NCI-H2196 treated with DMSO at 0.1 percent for 48 hours (cell line): ENCODE measurements around the gene MPND.

ENCODE experiments used
- DNase-seq: peaks from one replicate; lab custom pipeline; 2025; ENCODE audit not compliant: unreplicated experiment; lab: John Stamatoyannopoulos, UW

Gene MPND

DNA sequence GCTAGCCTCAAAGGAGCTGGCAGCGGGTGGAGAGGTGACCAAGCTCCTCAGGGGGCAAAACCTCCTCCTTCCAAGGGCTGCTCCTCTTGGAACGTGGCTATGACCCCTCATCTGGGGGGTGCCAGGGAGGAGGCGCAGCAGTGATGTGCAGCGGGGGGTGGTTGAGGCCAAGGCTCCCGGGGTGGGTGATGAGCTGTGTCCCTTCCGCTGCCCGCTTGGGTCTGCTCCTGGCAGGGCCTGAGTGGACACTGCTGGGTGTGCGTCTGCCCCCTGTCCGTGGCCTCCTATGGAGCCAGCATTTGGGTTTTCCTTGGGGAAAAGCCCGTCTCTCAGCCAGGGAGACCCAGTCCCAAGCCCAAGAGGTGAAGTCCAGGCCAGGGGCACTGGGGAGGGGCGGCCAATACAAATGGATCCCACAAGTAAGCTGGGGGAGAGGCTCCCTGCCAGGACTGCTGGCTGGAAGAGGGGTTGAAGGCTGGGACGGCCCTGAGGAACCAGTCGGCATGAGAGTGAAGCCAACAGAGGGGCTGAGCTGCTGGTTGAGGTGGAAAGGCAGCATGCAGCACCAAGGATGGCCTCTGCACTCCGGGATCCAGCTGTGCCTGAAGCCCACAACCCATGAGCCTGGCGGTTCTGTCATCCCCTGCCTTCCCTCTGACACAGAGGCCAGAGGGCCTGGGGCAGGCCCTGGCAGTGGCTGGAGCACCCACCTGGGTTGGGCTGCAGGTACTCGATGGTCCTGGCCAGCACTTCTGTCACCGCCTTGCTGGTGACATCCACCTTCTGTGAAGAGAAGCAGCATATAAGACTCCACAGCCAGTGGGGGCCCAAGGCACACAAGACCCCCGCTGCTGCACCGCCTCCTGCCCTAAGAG lies 22.7 kb downstream of the MPND start:
- no peak for DNase-seq

DNA sequence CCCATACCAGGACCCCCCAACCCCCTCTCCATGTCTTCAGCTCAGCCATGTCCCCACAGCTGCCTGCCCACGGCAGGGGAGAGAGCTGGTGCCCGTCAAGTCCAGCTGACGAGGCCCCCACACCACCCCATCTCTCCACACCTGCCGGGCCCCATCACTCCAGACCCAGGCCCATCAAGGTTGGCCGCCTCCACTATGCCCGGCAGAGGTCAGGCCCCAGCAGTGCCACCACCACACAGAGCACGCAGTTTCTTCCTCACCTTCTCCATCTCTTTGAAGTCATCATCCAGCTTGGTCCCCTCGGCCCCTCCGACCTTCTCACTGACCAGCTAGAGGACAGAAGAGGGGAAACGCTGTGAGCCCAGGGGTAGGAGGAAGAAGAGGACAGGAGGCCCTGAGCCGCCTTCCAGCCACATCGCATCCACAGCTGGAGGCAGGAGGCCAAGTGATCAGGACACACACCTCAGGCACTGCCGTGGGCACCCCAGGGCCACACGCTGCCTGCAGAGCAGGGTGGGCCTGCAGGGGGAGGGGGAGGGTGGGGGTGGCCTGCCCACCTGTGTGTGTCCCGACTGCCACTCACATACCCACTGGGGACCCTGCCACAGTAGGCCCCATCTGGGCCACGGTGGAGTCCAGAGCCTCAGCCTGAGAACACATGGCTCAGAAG lies 23.4 kb downstream of the MPND start:
- DNase-seq = no peak

DNA sequence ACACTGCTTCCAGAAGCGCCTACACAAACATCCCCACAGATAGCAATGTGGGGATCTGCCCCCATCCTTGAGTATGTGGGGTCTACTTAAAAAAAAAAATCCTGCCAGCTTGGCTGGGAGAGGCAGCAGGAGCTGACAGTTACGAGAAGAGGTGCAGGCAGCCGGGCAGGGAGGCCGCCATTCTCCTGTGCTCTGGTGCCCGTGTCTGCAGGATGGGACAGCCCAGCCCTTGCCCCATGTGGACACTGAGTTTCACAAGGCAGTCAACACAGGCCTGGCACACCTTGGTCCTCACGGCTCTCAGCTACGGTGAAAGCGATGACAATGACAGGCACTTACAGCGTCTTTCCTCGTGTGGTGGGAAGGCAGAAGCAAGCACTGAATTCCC lies 24.0 kb downstream of the MPND start:
- no peak for DNase-seq

DNA sequence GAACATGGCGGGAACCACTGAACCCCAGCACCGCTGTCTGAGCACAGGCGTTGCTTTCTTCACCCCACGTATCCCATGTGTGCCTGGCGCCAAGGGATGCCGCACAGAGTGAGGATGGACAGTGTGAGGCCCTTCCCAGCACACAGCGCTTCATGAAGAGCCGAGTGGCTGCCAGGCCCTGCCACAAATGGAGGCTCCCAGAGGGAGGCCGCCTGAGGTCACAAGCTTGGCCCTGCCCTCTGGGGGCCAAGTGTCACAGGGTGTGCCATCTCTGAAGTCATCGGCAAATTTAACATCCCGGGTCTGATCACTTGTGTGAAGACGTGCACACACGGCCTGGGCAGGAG lies 24.4 kb downstream of the MPND start:
- DNase-seq = no peak

DNA sequence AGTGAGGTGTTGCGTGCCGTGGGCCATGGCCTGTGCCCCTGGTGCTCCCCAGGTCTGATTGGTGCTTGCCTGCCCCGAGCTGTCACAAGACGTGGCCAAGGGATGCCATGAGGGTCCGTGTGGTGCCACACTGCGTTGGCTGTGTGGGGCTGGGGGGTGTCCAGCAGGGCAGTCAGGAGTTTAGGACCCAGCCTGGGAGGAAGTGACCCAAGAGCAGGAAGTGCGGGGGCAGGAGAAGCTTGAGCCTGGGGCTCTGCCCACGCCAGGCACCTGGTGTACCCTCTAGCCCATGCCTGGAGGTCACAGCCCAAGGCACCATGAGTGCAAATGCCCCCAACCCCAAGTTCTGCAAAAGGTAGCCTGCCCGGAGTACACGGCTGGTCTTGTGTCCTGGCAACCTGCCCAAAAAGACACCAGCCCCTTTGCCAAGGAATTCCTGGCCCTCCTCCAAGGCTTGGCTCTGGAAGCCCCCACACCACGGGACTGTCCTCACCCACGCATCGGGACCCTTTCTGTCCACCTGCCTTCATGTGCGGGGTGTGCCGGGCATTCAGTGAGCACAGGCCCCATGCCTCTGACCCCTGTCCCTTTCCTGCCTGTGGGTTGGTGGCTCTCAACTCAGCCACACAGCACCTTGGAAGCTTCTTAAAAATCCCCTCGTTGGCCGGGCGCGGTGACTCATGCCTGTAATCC lies 24.9 kb downstream of the MPND start:
- no peak for DNase-seq

DNA sequence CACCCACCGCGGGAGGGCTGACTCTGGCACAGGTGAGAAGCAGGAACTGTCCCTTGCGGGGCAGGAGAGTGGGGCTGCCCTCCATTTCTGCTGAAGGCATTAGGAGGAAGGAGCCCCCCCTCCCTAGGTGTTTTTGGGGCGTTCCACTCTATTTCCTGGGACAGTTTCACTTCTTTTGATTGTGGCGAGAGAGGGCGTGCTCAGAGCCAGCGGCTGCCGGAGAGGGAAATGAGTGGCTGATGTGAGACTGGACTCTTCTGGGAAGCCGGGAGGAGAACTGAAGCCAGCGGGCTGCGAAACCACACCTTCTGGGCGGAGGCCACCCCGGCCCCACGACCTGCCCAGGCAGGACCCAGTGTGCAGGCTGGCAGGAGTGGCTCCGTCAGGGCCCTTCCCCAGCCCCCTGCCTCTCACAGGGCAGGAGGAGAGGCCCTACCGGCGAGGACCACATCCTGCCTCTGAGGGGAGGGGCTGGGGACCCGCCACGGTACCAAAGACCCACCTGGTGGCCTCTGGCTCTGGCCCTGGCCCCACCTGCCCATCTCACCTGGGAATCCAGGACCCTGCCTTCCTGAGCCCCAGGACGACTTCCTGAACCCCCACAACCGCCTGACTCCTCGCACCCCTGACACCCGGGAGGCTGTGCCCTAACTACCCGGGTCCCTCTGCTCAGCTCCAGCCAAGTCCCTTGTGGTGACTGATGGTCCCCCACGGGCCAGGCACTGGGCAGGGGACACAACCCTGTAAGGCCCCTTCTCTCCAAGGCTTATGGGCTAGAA lies 25.9 kb downstream of the MPND start:
- DNase-seq = peak; percentile 38

DNA sequence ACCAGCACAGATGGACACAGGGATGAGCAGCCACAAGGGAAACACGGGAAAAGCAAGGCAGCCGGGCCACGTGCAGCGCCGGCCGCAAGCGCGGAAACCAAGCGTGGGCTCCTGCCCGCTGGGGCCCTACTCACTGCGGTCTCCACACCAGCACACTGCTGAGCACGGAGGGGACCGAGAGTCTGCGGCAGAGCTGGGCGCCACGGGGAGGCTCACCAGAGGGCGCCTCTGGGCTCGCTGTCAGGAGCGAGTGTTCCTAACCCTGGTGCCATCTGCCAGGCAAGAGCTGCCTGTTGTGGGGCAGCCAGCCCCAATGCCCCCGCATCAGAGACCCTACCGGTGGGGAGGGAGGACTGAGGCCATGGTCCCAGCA lies 26.5 kb downstream of the MPND start:
- DNase-seq = no peak

DNA sequence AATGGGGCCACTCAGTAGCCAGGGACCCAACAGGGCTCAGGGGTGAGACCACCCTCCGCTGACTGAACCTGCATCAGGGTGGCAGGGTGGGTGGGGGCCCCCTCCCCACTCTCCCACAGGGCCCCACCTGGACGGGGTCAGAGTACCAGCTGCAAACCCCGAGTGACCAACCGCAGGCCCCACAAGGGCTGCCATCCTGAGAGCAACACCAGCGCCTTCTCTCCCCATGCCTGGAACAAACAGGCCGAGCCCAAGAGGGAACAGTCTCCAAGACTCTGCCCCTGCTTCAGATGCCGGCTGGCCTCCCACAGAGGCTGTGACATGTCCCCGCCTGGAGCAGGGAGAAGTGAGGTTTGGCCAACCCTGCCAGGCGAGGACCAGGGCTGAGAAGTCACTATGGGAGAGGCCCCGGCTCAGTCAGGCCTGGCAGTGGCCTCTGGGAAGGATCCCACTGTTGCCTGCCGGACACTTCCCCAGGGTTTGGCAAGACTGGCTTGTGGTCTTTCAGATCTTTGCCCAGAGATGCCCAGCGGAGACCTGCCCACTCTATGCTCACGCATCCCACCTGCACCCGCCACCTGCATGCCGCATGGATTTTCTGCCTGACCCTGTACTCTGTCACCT lies 27.2 kb downstream of the MPND start:
- DNase-seq = no peak

DNA sequence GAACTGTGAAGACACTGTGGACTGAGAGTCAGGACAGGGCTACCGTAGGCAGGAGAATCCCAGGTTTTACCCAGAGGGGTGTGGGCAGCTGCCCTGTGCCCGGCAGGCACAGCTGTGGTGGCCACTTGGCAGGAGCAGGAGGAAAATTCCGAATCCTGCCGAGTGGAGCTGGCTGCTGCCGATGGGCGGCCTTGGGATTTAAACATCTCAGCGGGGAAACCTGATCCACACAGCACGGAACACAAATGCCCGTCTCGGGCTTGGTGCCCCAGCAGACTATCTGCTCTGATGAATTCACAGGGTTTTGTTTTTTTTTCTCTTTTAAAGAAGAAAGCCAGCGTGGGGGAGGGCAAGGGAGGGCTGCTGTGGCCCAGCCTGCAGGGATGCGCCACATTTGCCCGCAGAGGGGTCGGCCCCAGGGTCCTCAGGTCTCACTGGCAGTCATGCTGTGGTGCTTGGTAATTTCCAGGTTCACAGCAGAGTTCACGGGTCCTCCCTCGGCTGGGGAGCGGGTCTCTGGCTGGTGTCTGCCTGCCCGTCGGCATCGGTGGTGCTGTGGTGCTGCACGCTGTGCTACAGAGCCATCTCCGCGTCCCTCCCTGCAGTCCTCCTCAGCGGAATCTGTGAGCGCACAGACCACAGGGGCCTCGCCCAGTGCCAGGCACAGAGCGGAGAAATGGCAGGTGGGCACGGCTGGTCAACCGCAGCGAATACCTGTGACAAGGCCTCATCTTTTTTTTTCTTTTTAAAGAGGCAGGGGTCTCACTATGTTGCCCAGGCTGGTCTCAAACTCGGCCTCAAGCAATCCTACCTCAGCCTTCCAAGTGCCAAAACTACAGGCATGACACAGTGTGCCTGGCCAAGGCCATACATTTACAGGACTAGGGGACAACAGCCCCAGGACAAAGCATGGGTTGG lies 28.1 kb downstream of the MPND start:
- no peak for DNase-seq

DNA sequence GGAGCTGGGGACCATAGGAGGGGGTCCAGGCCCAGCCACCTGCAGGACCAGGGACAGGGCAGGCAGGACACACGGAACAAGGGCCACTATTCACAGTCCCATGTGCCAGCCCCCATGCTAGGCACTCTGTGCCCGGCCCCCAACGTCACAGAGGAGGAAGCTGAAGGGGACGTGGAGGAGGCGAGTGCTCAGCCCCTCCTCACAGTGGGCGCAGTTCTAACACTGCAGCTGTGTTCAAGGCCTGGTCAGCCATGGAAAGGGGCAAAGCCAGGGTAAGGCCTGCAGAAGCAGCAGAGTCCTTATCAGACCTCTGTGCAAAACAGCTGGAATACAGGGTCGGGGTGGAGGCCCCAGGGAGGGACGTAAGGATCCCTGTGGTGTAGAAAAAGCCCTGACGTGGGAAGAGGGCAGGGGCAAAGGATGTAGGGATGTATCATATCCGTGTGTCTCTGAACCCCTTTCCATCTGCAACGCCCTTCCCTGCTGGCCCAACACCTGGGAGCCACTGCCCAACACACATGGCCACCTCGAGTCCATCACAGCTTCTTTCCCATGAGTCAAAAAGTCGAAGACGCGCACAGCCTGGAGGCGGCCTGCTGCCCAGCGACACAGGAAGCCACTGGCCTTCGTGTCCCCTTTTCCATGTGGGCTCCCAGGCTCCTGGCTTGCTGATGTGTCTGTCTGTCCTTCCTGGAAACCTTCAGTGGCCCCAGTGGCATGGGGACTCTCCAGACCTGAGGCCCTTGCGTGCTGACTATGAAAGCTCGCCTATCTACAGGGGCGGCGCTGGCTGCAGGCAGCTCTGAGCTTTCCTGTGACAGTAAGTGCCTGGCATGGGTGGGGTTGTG lies 29.0 kb downstream of the MPND start:
- no peak for DNase-seq

DNA sequence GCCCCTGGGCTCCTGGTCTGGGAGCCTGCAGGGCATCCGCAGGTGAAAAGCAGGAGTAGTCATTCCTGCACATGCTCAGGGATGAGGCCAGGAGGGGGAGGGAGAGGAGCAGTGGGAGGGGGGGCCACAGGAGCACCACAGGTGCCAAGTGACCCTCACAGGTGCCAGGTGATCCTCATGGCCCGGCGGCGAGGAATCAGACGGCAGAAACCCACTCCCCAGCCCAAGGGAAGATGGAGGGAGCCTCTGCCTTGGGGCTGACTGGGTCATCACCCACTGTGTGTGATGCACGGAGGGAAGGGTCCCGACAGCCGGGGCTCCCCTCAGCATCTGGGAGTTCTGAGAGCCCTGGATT lies 29.6 kb downstream of the MPND start:
- DNase-seq = no peak

DNA sequence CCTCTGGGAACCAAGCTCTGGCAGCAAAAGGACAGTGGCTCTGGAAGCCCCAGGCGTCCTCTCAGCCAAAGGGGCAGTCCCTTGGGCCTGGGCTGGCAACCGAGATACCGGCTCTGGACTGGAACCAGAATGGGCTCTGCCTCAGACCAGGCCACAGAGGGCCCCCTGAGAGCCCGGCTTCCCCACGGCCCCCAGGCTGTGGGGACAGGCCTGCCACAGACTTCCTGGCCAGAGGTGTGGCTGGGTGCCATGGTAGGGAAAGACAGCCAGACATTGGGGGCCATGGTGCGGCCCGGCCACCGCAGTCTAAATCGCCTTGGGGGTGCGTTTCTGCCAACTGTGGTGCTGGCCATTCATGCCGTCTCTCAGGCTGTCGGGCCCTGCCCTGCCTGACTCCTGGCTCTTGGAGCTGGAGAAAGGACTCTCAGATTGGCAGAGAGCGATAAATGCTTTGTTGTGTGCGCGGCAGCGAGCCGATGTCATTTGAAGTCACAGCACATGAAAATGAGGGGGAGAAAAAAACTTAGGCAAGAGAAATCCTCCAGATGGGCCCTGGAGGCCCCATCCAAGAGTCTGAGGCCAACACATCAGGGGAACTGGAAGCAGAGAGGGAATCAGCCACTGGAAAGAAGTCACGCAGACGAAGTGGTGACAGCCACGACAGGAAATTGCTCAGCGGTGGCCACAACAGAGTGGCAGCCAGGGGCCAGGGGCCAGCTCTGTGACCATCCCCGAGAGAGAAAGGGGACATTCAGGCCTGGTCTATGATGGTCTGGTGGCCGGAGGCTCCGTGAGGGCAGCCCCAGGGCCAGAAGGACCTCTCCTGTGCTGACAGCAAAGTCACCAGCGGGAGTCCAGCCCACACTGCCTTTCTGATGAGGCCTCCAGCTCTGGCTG lies 30.5 kb downstream of the MPND start:
- DNase-seq = no peak

DNA sequence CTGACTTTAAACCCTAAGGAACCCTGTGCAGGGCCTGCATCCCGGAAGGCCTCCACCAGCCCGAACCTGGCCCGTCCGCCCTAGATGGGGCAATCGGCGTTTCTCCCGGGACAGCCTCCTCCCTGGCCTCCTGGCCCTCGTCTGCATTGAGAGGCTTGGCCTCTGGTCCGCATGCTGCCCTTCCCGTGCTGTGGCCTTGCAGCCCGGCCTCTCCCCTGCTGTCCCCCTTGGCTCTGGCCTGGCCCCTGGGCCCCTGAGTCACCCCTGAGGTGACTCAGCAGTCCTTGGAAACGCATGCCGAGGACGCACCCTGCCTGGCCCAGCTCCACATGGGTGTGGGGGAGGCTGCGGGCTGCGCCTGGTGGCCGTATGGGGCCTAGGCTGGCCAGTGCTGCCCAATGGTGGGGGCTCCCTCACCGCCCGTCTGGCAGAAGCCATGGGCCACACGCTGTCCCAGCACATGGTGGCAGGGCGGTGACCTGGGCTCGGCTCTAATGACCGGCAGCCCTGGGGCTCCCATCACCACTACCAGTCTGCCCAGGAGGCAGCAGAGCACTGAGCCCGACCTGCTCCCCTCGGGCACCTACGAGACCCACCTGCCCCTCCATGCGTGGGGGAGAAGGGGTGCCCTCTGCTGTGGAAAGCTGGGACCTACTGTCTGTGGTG lies 31.3 kb downstream of the MPND start:
- DNase-seq = no peak

DNA sequence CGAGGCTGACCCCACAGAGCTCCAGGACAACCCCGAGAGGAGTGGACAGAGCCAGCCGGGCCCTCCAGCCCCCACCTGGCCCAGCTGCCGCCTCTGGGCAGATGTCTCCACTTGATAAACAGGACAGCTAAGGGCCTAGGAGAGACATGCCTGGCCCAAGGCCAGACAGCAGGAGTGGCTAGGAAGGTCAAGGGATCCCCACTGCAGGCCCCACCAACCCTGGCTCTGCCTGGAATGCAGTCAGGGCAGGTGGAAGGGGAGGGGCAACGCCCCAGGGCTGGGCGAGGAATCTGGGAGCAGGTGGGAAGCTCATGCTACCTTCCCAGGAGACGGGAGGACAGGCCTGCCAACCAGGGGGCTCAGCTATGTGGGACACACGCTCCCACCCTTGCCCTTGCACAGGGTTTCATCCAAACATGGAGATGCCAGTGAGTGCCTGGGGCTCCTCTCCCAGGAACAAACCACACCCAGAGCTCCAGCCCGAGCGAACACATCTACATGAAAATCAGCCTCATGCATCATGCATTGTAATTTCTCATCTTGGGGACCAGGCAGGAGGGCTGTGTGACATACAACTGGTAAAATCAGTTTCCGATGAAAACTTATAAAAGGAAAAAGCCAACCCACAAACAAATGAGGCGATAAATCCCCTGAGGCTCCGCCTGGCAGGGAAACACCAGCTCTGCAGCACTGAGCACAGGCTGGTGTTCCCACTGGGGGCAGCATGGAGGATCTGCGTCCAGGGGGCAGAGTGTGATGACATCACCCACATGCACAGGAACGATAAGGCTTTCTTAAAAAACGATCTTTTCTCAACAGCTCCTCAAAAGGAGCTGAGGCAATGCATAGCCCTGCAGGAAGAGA lies 32.0 kb downstream of the MPND start:
- peak; percentile 43 for DNase-seq

DNA sequence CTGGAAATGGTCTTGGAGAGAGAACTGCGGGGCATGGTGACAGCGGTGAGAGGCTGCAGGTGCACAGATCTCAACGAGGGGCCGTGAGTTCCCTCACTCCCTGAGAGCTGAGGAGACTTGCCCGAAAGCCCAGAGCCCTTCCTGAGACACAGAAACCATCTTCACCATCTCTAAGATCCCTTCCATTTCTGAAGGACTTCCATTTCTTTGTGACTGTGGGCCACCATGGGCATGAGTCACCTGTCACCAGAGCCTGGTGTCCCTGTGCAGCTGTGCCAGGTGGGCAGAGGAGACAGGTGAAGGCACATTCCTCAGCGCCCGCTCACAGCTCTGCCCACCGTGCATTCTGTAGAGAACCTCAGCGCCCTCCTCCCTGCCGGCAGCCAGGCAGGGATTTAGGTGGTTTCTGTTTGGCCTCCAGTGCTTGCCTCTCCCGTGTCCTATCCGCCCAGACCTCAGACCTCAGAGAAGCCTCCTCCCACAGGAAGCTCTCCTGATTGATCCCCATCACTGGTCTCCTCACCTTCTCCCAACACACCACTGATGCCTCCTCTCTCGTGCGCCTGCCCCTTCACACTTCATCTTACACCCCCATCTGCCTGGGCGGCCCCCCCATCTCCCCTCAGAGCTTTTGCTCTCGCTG lies 32.8 kb downstream of the MPND start:
- DNase-seq = no peak

DNA sequence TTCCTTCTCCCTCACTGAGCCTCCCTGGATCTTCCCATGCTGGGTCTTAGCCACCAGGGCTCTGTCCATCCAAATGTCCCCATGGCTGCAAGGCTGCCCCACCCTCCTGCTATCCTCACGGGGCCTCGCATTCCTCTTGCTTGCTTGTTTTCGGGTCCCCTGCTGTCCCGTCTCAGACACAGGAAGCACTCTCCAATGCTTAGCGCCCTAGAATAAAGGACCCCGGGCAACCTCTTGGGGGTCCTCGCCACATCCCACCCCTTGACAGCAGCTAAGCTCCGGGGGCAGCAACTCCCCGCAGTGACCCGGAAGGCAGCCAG lies 33.3 kb downstream of the MPND start:
- DNase-seq = no peak
